ENCODE results near the gene CDH13.

The CDH13 gene

GRCh38 chr16:82855471-82855870 lies 228.7 kb downstream of the CDH13 start:
- no peak for DNase-seq

GRCh38 chr16:82857693-82858365 lies 231.1 kb downstream of the CDH13 start:
- no peak for DNase-seq

- DNase-seq: no peak
Measured at GRCh38 chr16:82859662-82860061, 232.9 kb downstream of the CDH13 start.

GRCh38 chr16:82860071-82860470 lies 233.3 kb downstream of the CDH13 start:
- DNase-seq: no peak

- no peak for DNase-seq
Measured at GRCh38 chr16:82862057-82862456, 235.3 kb downstream of the CDH13 start.

GRCh38 chr16:82864332-82865040 lies 237.7 kb downstream of the CDH13 start:
- no peak for DNase-seq

- DNase-seq: no peak
Measured at GRCh38 chr16:82865412-82865811, 238.6 kb downstream of the CDH13 start.

GRCh38 chr16:82867485-82867884 lies 240.7 kb downstream of the CDH13 start:
- DNase-seq: no peak

GRCh38 chr16:82874271-82874670 lies 247.5 kb downstream of the CDH13 start:
- no peak for DNase-seq

GRCh38 chr16:82874672-82875071 lies 247.9 kb downstream of the CDH13 start:
- no peak for DNase-seq

- DNase-seq: no peak
Measured at GRCh38 chr16:82876951-82877350, 250.2 kb downstream of the CDH13 start.

- no peak for DNase-seq
Measured at GRCh38 chr16:82878466-82878865, 251.7 kb downstream of the CDH13 start.

- no peak for DNase-seq
Measured at GRCh38 chr16:82880346-82880745, 253.6 kb downstream of the CDH13 start.

GRCh38 chr16:82881516-82881915 lies 254.7 kb downstream of the CDH13 start:
- no peak for DNase-seq

- no peak for DNase-seq
Measured at GRCh38 chr16:82882226-82882625, 255.5 kb downstream of the CDH13 start.

GRCh38 chr16:82882982-82883835 lies 256.4 kb downstream of the CDH13 start:
- no peak for DNase-seq

- no peak for DNase-seq
Measured at GRCh38 chr16:82884320-82884898, 257.6 kb downstream of the CDH13 start.

GRCh38 chr16:82886146-82886545 lies 259.4 kb downstream of the CDH13 start:
- no peak for DNase-seq

- no peak for DNase-seq
Measured at GRCh38 chr16:82888591-82889001, 261.8 kb downstream of the CDH13 start.

GRCh38 chr16:82891424-82891823 lies 264.7 kb downstream of the CDH13 start:
- DNase-seq: no peak

- DNase-seq: no peak
Measured at GRCh38 chr16:82891918-82892317, 265.1 kb downstream of the CDH13 start.

- no peak for DNase-seq
Measured at GRCh38 chr16:82892324-82892723, 265.6 kb downstream of the CDH13 start.

- no peak for DNase-seq
Measured at GRCh38 chr16:82895843-82896242, 269.1 kb downstream of the CDH13 start.

All from CD4-positive, alpha-beta T cell treated with Interleukin-15 for 1 hour (primary cell).